B cell (primary cell): Measurements from ENCODE around the gene PXMP2. TPM values are rescaled to one million over a fixed set of nuclear protein-coding genes. Genes with fewer than 3 reads are reported as not detected.

Experiments used
- ATAC-seq: fragments of 200-7000 bp; cut with Tn5 transposase; one replicate; pipeline ENCODE4 v1.10.0; 2021; ENCODE audit warnings: low read depth, mild to moderate bottlenecking, moderate number of reproducible peaks, moderate library complexity
- CTCF ChIA-PET: fragments of 350-600 bp; sonication (Branson Sonifier 250); formaldehyde crosslinking; loops from one replicate; lab custom pipeline; 2021; ENCODE audit warnings: antibody characterized with exemption, inconsistent platforms; lab: Charles Lee
- POLR2A ChIA-PET: fragments of 350-600 bp; sonication (Branson Sonifier 250); formaldehyde crosslinking; loops from one replicate; lab custom pipeline; 2021; ENCODE audit warnings: antibody characterized with exemption; lab: Charles Lee
- DNase-seq: peaks from one replicate; pipeline ENCODE4 v3.0.0; 2013
- H2AFZ ChIP-seq: 2 replicates; pipeline ENCODE4 v1.6.1; 2012; ENCODE audit warnings: mild to moderate bottlenecking, low read depth, low read length; ENCODE audit not compliant: insufficient read depth, poor library complexity, severe bottlenecking
- H3K27ac ChIP-seq, 2 donors: 1 replicate in 1 of 2; 2 replicates in 1 of 2; pipeline ENCODE4 v1.5.1; 2012 to 2013; ENCODE audit warnings: low read length in 2 of 2, mild to moderate bottlenecking in 2 of 2, moderate library complexity in 1 of 2
- H3K27me3 ChIP-seq, 4 experiments: fragments of 200-600 bp in 1 of 4; sonication (generic) in 1 of 4; replicated peaks in 1 of 4; 1 replicate in 2 of 4; 2 replicates in 2 of 4; pipeline versions ENCODE4 v1.6.1 to v1.7.0; 2013 to 2016; ENCODE audit warnings: low read length in 3 of 4, mild to moderate bottlenecking in 2 of 4, mixed read lengths in 1 of 4, moderate library complexity in 1 of 4; ENCODE audit not compliant: insufficient read depth in 4 of 4, control insufficient read depth in 3 of 4; ENCODE audit errors: control extremely low read depth in 1 of 4
- H3K36me3 ChIP-seq, 2 experiments: replicated peaks in 1 of 2; 1 replicate in 1 of 2; 2 replicates in 1 of 2; pipeline versions ENCODE4 v1.6.1 to v1.7.1; 2013; ENCODE audit warnings: low read length in 1 of 2; ENCODE audit not compliant: insufficient read depth in 2 of 2, control insufficient read depth in 1 of 2; ENCODE audit errors: control extremely low read depth in 1 of 2, extremely low read depth in 1 of 2
- H3K4me1 ChIP-seq, 2 donors: fragments of 200-600 bp in 1 of 2; sonication (generic) in 1 of 2; 1 replicate in 1 of 2; 2 replicates in 1 of 2; pipeline versions ENCODE4 v1.5.1 to v1.6.1; 2013 to 2017; ENCODE audit warnings: low read length in 2 of 2; ENCODE audit not compliant: control insufficient read depth in 2 of 2, insufficient read depth in 2 of 2
- H3K4me2 ChIP-seq: replicated peaks from 2 replicates; pipeline ENCODE3; 2012; ENCODE audit warnings: mild to moderate bottlenecking, low read depth, low read length; ENCODE audit not compliant: poor library complexity, severe bottlenecking
- H3K4me3 ChIP-seq, 5 experiments: fragments of 200-600 bp in 1 of 5; sonication (generic) in 1 of 5; 1 replicate in 3 of 5; 2 replicates in 2 of 5; pipeline versions ENCODE4 v1.5.1 to v1.7.0; 2011 to 2016; ENCODE audit warnings: low read length in 4 of 5, mild to moderate bottlenecking in 4 of 5, low read depth in 2 of 5, control low read depth in 1 of 5, moderate library complexity in 1 of 5; ENCODE audit not compliant: insufficient read depth in 1 of 5; ENCODE audit errors: control extremely low read depth in 1 of 5, extremely low read depth in 1 of 5
- H3K79me2 ChIP-seq: fragments of 200-600 bp; sonication (generic); one replicate; pipeline ENCODE4 v1.6.0; 2016; ENCODE audit warnings: low read length; ENCODE audit not compliant: control insufficient read depth, insufficient read depth
- H3K9ac ChIP-seq: fragments of 200-600 bp; sonication (generic); 2 replicates; pipeline ENCODE4 v1.6.1; 2017; ENCODE audit warnings: mild to moderate bottlenecking, low read length, moderate library complexity
- H3K9me3 ChIP-seq, 3 donors: one replicate each; pipeline versions ENCODE4 v1.6.1 to v1.7.1; 2013; ENCODE audit warnings: low read length in 2 of 3; ENCODE audit not compliant: control insufficient read depth in 2 of 3, insufficient read depth in 1 of 3; ENCODE audit errors: control extremely low read depth in 1 of 3
- H4K20me1 ChIP-seq: 2 replicates; pipeline ENCODE4 v1.6.0; 2012; ENCODE audit warnings: mild to moderate bottlenecking, low read length; ENCODE audit not compliant: insufficient read depth, control insufficient read depth, poor library complexity, severe bottlenecking
- H3K27ac Mint-ChIP-seq: one replicate; pipeline ENCODE4 v1.8.0; 2021; ENCODE audit warnings: mixed read lengths
- H3K27me3 Mint-ChIP-seq: one replicate; pipeline ENCODE4 v1.8.0; 2021; ENCODE audit warnings: mixed read lengths
- H3K4me1 Mint-ChIP-seq: one replicate; pipeline ENCODE4 v1.8.0; 2021; ENCODE audit warnings: mixed read lengths
- H3K4me3 Mint-ChIP-seq: one replicate; pipeline ENCODE4 v1.8.0; 2021; ENCODE audit warnings: mixed read lengths
- H3K9me3 Mint-ChIP-seq: one replicate; pipeline ENCODE4 v1.8.0; 2022; ENCODE audit warnings: mixed read lengths; ENCODE audit not compliant: insufficient read depth
- CTCF ChIP-seq: fragments of 200-600 bp; IDR thresholded peaks from one replicate; pipeline ENCODE4 v1.8.0; 2022; ENCODE audit warnings: antibody characterized with exemption, mild to moderate bottlenecking
- EZH2 ChIP-seq: IDR thresholded peaks from 2 replicates; pipeline ENCODE4 v1.6.1; 2012; ENCODE audit warnings: borderline replicate concordance, low read depth, mild to moderate bottlenecking, moderate library complexity, low read length; ENCODE audit not compliant: insufficient read depth, poor library complexity, severe bottlenecking
- WGBS: methylation state at CpG from one replicate; pipeline ENCODE4 v1.1.5; 2013; ENCODE audit warnings: missing lambda C conversion rate; ENCODE audit not compliant: insufficient coverage; 5-methylcytosine and 5-hydroxymethylcytosine counted together
- intact Hi-C: fragments of 100-400 bp; cut with micrococcal nuclease; formaldehyde crosslinking; loops from one replicate; pipeline ENCODE4 v1.10.0; 2022
- polyA plus RNA-seq: library from polyadenylated mRNA; depleted of rRNA; stranded (reverse); fragments of >200 nt; gene quantifications from 2 replicates; pipeline ENCODE4 v1.2.3, GENCODE V29; 2012
- total RNA-seq, 2 donors: library from RNA; stranded (reverse); fragments of 120-200 nt in 1 of 2; gene quantifications; 1 replicate in 1 of 2; 2 replicates in 1 of 2; pipeline versions ENCODE4 v1.2.3 to v1.2.4, GENCODE V29; 2013 to 2022

Gene PXMP2
- total and polyA plus RNA-seq, 2 donors (not counting 1 experiment from before 2014, with no cell fraction given): 4.3 to 10.2 TPM

GRCh38 chr12:132740313-132740646 lies 52.9 kb downstream of the PXMP2 start:
- DNase-seq (no peak), ATAC-seq (no peak)
- 98% methylated on average over 5 of the region's 6 CpGs for WGBS
- no peak overlapping the region for H2AFZ ChIP-seq
- peaks cover 2 to 83% of the 10 kb centered on the region in 2 experiments for H3K36me3 ChIP-seq
- peaks cover 4 to 6% of the 10 kb centered on the region in 2 donors for H3K4me1 ChIP-seq
- H3K4me3 ChIP-seq: no peak overlapping the region
- no peaks in the 10 kb centered on the region for H3K9me3 Mint-ChIP-seq
- peaks cover 31% of the 10 kb centered on the region for H4K20me1 ChIP-seq
- ChIA-PET CTCF (no interaction called here), POLR2A (no interaction called here)
- TF ChIP-seq CTCF: no peak
- TF ChIP-seq EZH2: no peak
- no peaks in the 10 kb centered on the region for H3K27me3 Mint-ChIP-seq
- H3K27me3 ChIP-seq: no peaks in the 10 kb centered on the region
- H3K27ac Mint-ChIP-seq: no peak overlapping the region
- peaks cover 12% of the 10 kb centered on the region for H3K4me1 Mint-ChIP-seq
- peaks cover 42% of the 10 kb centered on the region for H3K79me2 ChIP-seq
- no peak overlapping the region for H3K9ac ChIP-seq
- no peak overlapping the region for H3K4me2 ChIP-seq
- no peak overlapping the region for H3K27ac ChIP-seq
- no peak overlapping the region for H3K4me3 Mint-ChIP-seq
- intact Hi-C loops: no loop called here
- H3K9me3 ChIP-seq: no peaks in the 10 kb centered on the region

- no peaks in the 10 kb centered on the region for H3K9me3 ChIP-seq
- POLR2A ChIA-PET: no interaction called here
- peaks cover 12% of the 10 kb centered on the region for H3K4me1 Mint-ChIP-seq
- H3K27me3 ChIP-seq: no peaks in the 10 kb centered on the region
- DNase-seq: no peak
- H3K9ac ChIP-seq: no peak overlapping the region
- peaks cover 2 to 84% of the 10 kb centered on the region in 2 experiments for H3K36me3 ChIP-seq
- no peak overlapping the region for H3K27ac ChIP-seq
- H3K27ac Mint-ChIP-seq: no peak overlapping the region
- no peak overlapping the region for H2AFZ ChIP-seq
- CTCF ChIA-PET: no interaction called here
- peaks cover 43% of the 10 kb centered on the region for H3K79me2 ChIP-seq
- no peak overlapping the region for H3K4me3 ChIP-seq
- H3K27me3 Mint-ChIP-seq: no peaks in the 10 kb centered on the region
- 97% methylated on average over 3 of the region's 11 CpGs for WGBS
- H3K4me3 Mint-ChIP-seq: no peak overlapping the region
- no peak for ATAC-seq
- H4K20me1 ChIP-seq: peaks cover 35% of the 10 kb centered on the region
- intact Hi-C loops: no loop called here
- no peaks in the 10 kb centered on the region for H3K9me3 Mint-ChIP-seq
- no peak for TF ChIP-seq EZH2
- no peak for TF ChIP-seq CTCF
- peaks cover 4 to 6% of the 10 kb centered on the region in 2 donors for H3K4me1 ChIP-seq
- no peak overlapping the region for H3K4me2 ChIP-seq
Measured at GRCh38 chr12:132740652-132741051, 53.3 kb downstream of the PXMP2 start.
